IMR-90 (cell line): ENCODE data around the gene LENG1. TPM values are rescaled to one million over a fixed set of nuclear protein-coding genes. Genes with fewer than 3 reads are reported as not detected.

Experiments used
- ATAC-seq: fragments of 200-7000 bp; cut with Tn5 transposase; 2 replicates; pipeline ENCODE4 v1.9.1; 2020; ENCODE audit warnings: low read depth, mild to moderate bottlenecking, moderate library complexity
- BruUV-seq: library from RNA; stranded (reverse); fragments of 400-500 nt; replicated peaks from 2 replicates; lab custom pipeline; 2021; lab: Mats Ljungman, UMichigan
- CTCF ChIA-PET: fragments of 300-600 bp; formaldehyde crosslinking; extraction: SDS; loops from one replicate; lab custom pipeline; 2021; ENCODE audit warnings: antibody characterized with exemption; lab: Yijun Ruan, JAX
- POLR2A ChIA-PET: fragments of 300-600 bp; sonication (Branson Sonifier 250); formaldehyde crosslinking; loops from one replicate; lab custom pipeline; 2022; ENCODE audit warnings: antibody characterized with exemption; ENCODE audit not compliant: unreplicated experiment; lab: Charles Lee
- DNase-seq: peaks from one replicate; pipeline ENCODE4 v3.0.0; 2013
- H2AFZ ChIP-seq: replicated peaks from 2 replicates; pipeline ENCODE3; 2013; ENCODE audit warnings: low read length, mild to moderate bottlenecking; ENCODE audit not compliant: poor library complexity
- H2AK5ac ChIP-seq: 2 replicates; pipeline ENCODE4 v1.6.1; 2013; ENCODE audit warnings: low read depth, low read length, inconsistent platforms
- H2AK9ac ChIP-seq: replicated peaks from 2 replicates; pipeline ENCODE3; 2013; ENCODE audit warnings: mild to moderate bottlenecking, low read depth, low read length, moderate library complexity; ENCODE audit not compliant: poor library complexity
- H2BK120ac ChIP-seq: 2 replicates; pipeline ENCODE4 v1.6.1; 2013; ENCODE audit warnings: low read depth, low read length, inconsistent platforms
- H2BK15ac ChIP-seq: 3 replicates; pipeline ENCODE4 v1.6.1; 2013; ENCODE audit warnings: low read depth, low read length, inconsistent platforms
- H2BK20ac ChIP-seq: 2 replicates; pipeline ENCODE4 v1.6.1; 2013; ENCODE audit warnings: low read depth, mild to moderate bottlenecking, inconsistent platforms, low read length, moderate library complexity
- H2BK5ac ChIP-seq: 2 replicates; pipeline ENCODE4 v1.6.1; 2013; ENCODE audit warnings: mild to moderate bottlenecking, low read depth, low read length, inconsistent platforms; ENCODE audit not compliant: poor library complexity, severe bottlenecking
- H3K14ac ChIP-seq: replicated peaks from 2 replicates; pipeline ENCODE4 v1.6.1; 2013; ENCODE audit warnings: low read depth, low read length, inconsistent platforms
- H3K18ac ChIP-seq: 2 replicates; pipeline ENCODE4 v1.6.1; 2013; ENCODE audit warnings: low read depth, low read length, control low read depth
- H3K23ac ChIP-seq: 2 replicates; pipeline ENCODE4 v1.6.1; 2013; ENCODE audit warnings: low read depth, low read length, inconsistent platforms
- H3K27ac ChIP-seq: 2 replicates; pipeline ENCODE4 v1.5.1; 2013; ENCODE audit warnings: mild to moderate bottlenecking, control low read depth, low read length; ENCODE audit not compliant: insufficient read depth
- H3K27me3 ChIP-seq: 2 replicates; pipeline ENCODE4 v1.6.1; 2013; ENCODE audit warnings: low read length; ENCODE audit not compliant: control insufficient read depth, insufficient read depth
- H3K36me3 ChIP-seq: 2 replicates; pipeline ENCODE4 v1.6.1; 2013; ENCODE audit warnings: low read length, mixed read lengths; ENCODE audit not compliant: control insufficient read depth, insufficient read depth
- H3K4ac ChIP-seq: 2 replicates; pipeline ENCODE4 v1.6.1; 2013; ENCODE audit warnings: low read depth, low read length, inconsistent platforms
- H3K4me1 ChIP-seq: 2 replicates; pipeline ENCODE4 v1.6.1; 2013; ENCODE audit warnings: low read length, mixed read lengths; ENCODE audit not compliant: control insufficient read depth, insufficient read depth
- H3K4me2 ChIP-seq: 2 replicates; pipeline ENCODE4 v1.6.1; 2013; ENCODE audit warnings: low read depth, mild to moderate bottlenecking, control low read depth, low read length, moderate library complexity
- H3K4me3 ChIP-seq: 2 replicates; pipeline ENCODE4 v1.5.1; 2013; ENCODE audit warnings: low read depth, mild to moderate bottlenecking, control low read depth, low read length, moderate library complexity; ENCODE audit not compliant: insufficient read depth
- H3K56ac ChIP-seq: 2 replicates; pipeline ENCODE4 v1.6.1; 2013; ENCODE audit warnings: low read length, inconsistent platforms; ENCODE audit not compliant: insufficient read depth; ENCODE audit errors: extremely low read depth
- H3K79me1 ChIP-seq, 2 experiments: 2 replicates each; pipeline ENCODE4 v1.6.1; 2013; ENCODE audit warnings: low read length in 2 of 2, inconsistent platforms in 1 of 2, low read depth in 1 of 2
- H3K9ac ChIP-seq: 2 replicates; pipeline ENCODE4 v1.6.1; 2013; ENCODE audit warnings: low read depth, low read length, control low read depth
- H3K9me1 ChIP-seq: 2 replicates; pipeline ENCODE4 v1.6.1; 2013; ENCODE audit warnings: low read length, inconsistent platforms; ENCODE audit not compliant: insufficient read depth
- H3K9me3 ChIP-seq: 2 replicates; pipeline ENCODE4 v1.6.1; 2013; ENCODE audit warnings: low read length; ENCODE audit not compliant: control insufficient read depth, insufficient read depth
- H4K20me1 ChIP-seq: 2 replicates; pipeline ENCODE4 v1.6.1; 2013; ENCODE audit warnings: low read length, inconsistent platforms; ENCODE audit not compliant: insufficient read depth
- H4K5ac ChIP-seq: 2 replicates; pipeline ENCODE4 v1.6.1; 2013; ENCODE audit warnings: mild to moderate bottlenecking, low read depth, low read length, control low read depth
- H4K8ac ChIP-seq, 2 experiments: 2 replicates each; pipeline ENCODE4 v1.6.1; 2013; ENCODE audit warnings: low read depth in 2 of 2, low read length in 2 of 2, control low read depth in 1 of 2, inconsistent platforms in 1 of 2
- H4K91ac ChIP-seq: 2 replicates; pipeline ENCODE4 v1.6.1; 2013; ENCODE audit warnings: low read depth, low read length, inconsistent platforms; ENCODE audit not compliant: insufficient read depth
- CHD1 ChIP-seq: IDR thresholded peaks from 2 replicates; pipeline ENCODE4 v1.6.1; 2012; ENCODE audit warnings: low read depth, low read length, improper control_type of control experiment
- FOS ChIP-seq: fragments of 150-350 bp; IDR thresholded peaks from 2 replicates; pipeline ENCODE4 v1.6.1; 2016; ENCODE audit warnings: low read depth, low read length
- MXI1 ChIP-seq: IDR thresholded peaks from 2 replicates; pipeline ENCODE4 v1.6.1; 2012; ENCODE audit warnings: low read depth, mild to moderate bottlenecking, low read length, moderate library complexity, borderline replicate concordance
- NFE2L2 ChIP-seq: fragments of 150-350 bp; IDR thresholded peaks from 2 replicates; pipeline ENCODE4 v1.6.1; 2016; ENCODE audit warnings: low read depth, mild to moderate bottlenecking, low read length
- POLR2A ChIP-seq: IDR thresholded peaks from 2 replicates; pipeline ENCODE4 v1.6.1; 2012; ENCODE audit warnings: mild to moderate bottlenecking, low read depth, low read length
- WGBS, 2 experiments: methylation state at CpG; one replicate each; pipeline versions ENCODE4 v1.1.5 to v1.1.7; 2013; ENCODE audit warnings: missing lambda C conversion rate in 2 of 2; ENCODE audit not compliant: insufficient read length in 1 of 2; ENCODE audit errors: extremely low coverage in 2 of 2; 5-methylcytosine and 5-hydroxymethylcytosine counted together
- dilution Hi-C: fragments of 300-500 bp; cut with HindIII; formaldehyde crosslinking; loops from one replicate; pipeline ENCODE4 v1.14.3; 2018; ENCODE audit warnings: low sequenced_read_pairs; ENCODE audit not compliant: unreplicated experiment
- in situ Hi-C: fragments of 300-500 bp; cut with MboI; formaldehyde crosslinking; loops from 3 replicates; pipeline ENCODE4 v1.14.3; 2019; ENCODE audit warnings: low sequenced_read_pairs, inconsistent platforms, mixed read lengths
- intact Hi-C: fragments of 100-400 bp; cut with micrococcal nuclease; formaldehyde crosslinking; loops from 2 replicates; pipeline ENCODE4 v1.10.0; 2022
- polyA plus RNA-seq, 3 experiments: library from polyadenylated mRNA; depleted of rRNA; stranded (reverse); fragments of >200 nt; gene quantifications; 2 replicates each; pipeline ENCODE4 v1.2.3, GENCODE V29; 2012; ENCODE audit warnings: low replicate concordance in 1 of 3
- total RNA-seq: library from RNA; depleted of rRNA; stranded (reverse); fragments of >200 nt; gene quantifications from 2 replicates; pipeline ENCODE4 v1.2.3, GENCODE V29; 2012
- TF ChIP-seq, protein P1 (sequence below): fragments of 150-350 bp; IDR thresholded peaks from 2 replicates; pipeline ENCODE4 v1.6.1; 2016; ENCODE audit warnings: low read depth, mild to moderate bottlenecking, low read length, moderate library complexity, borderline replicate concordance

LENG1 gene
- total and polyA plus RNA-seq, 2 of the 4 experiments (the other 2 are of a cell fraction), result 2.7 to 5.3 TPM

DNA sequence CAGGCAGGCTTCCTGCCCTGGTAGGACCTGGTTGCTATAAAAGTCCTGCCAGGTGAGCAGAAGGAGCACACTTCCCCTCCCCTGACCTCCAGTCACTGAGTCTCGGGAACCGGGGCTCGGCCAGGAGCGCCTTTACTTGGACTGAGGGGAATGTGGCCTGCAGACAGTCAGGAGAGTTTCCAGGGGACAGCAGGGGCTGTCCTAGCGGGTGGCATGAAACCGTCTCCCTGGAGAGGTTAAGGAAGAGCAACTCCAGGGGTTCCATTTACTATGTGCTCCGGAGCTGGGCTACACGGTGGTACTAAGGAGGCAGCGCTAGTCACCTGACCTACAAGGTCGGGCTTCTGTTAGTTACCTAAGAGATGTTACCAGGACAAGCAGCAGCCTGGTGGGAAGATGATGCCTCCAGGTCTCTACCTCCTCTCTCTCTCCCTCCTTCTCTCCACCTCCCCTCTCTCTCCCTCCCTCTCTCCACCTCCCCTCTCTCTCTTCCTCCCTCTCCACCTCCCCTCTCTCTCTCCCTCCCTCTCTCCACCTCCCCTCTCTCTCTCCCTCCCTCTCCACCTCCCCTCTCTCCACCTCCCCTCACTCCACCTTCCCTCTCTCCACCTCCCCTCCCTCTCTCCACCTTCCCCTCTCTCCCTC is 26.1 kb downstream of the LENG1 start:
- no peak for ATAC-seq

More for the DNA sequence above, 26.1 kb downstream of the LENG1 start:
- no peak overlapping the region for H3K14ac ChIP-seq
- H2BK5ac ChIP-seq, result no peak overlapping the region
- H4K5ac ChIP-seq, result no peak overlapping the region
- no peak overlapping the region for H3K4ac ChIP-seq
- no peak for DNase-seq
- no peak overlapping the region for H4K91ac ChIP-seq
- H3K9ac ChIP-seq, result no peak overlapping the region
- H2BK20ac ChIP-seq, result no peak overlapping the region
- CTCF ChIA-PET, result no interaction called here
- TF ChIP-seq CHD1 (no peak), POLR2A (no peak), NFE2L2 (no peak), FOS (no peak), MXI1 (no peak)
- TF ChIP-seq, protein P1, sequence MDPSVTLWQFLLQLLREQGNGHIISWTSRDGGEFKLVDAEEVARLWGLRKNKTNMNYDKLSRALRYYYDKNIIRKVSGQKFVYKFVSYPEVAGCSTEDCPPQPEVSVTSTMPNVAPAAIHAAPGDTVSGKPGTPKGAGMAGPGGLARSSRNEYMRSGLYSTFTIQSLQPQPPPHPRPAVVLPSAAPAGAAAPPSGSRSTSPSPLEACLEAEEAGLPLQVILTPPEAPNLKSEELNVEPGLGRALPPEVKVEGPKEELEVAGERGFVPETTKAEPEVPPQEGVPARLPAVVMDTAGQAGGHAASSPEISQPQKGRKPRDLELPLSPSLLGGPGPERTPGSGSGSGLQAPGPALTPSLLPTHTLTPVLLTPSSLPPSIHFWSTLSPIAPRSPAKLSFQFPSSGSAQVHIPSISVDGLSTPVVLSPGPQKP, result no peak
- no peak overlapping the region for H2BK15ac ChIP-seq
- H2AK9ac ChIP-seq, result peak overlapping the region; percentile 65
- POLR2A ChIA-PET, result no interaction called here
- no CpG with 5 or more reads among the region's 10 CpGs for WGBS, 2 experiments
- H3K18ac ChIP-seq, result no peak overlapping the region
- no TSS peak for BruUV-seq
- dilution Hi-C loops, result no loop called here
- H3K4me1 ChIP-seq, result peaks cover 5% of the 10 kb centered on the region; the same call in 1 of the 2 replicates
- no peaks in the 10 kb centered on the region for H3K27me3 ChIP-seq
- in situ Hi-C loops, result loop anchor here (25.0 kb wide), 1 partner anchor 1529 kb away; the partner anchor contains the start of gene U2AF2
- no peak overlapping the region for H2BK120ac ChIP-seq
- peaks cover 21% of the 10 kb centered on the region for H3K36me3 ChIP-seq
- H3K9me1 ChIP-seq, result no peaks in the 10 kb centered on the region; the same call in 1 of the 2 replicates
- no peak overlapping the region for H3K27ac ChIP-seq
- intact Hi-C loops, result no loop called here
- no peak overlapping the region for H2AFZ ChIP-seq
- H3K79me1 ChIP-seq, result 0 out of 4 replicates have a peak, but pooled peaks cover 0 to under 1% of the 10 kb centered on the region in 2 experiments
- no peak overlapping the region for H3K56ac ChIP-seq
- H3K23ac ChIP-seq, result no peak overlapping the region
- no peak overlapping the region for H2AK5ac ChIP-seq
- peaks cover 3% of the 10 kb centered on the region; the same call in 1 of the 2 replicates for H4K20me1 ChIP-seq
- H3K4me2 ChIP-seq, result no peak overlapping the region
- H3K4me3 ChIP-seq, result no peak overlapping the region
- no peak overlapping the region for H4K8ac ChIP-seq
- no peaks in the 10 kb centered on the region for H3K9me3 ChIP-seq
